ENCODE data around the gene FAM3D. TPM values are rescaled to one million over a fixed set of nuclear protein-coding genes. Genes with fewer than 3 reads are reported as not detected.
"Not testable (repeated sequence)": the region's sequence is repeated elsewhere in the genome, so short reads cannot be mapped to it uniquely, and the experiment has no call there.

The FAM3D gene
- total and polyA plus RNA-seq, 12 donors = 0.06 to 0.40 (median 0.22) TPM; not detected in 8

DNA sequence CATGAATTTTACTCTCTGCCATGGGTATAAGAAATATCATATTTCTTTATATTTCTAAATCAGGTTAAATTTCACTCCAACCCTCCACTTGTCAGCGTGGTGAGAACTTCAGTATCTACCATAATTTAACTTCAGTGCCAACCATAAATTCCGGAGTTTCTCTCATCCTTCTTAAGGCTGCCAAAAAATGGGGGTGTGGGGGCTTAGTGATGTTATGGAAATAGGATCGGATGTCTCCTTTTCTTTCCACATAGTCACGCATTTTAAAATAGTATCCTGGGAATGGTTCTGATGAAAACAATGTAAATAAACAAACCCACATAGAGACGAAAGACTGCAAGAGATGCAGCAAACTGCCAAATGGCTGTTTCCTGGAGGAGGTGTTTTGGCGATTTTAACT lies 12.9 kb upstream of the FAM3D start:
- intact Hi-C loops (cut with DNase I) = no loop called here
- no peak overlapping the region for H3K27ac ChIP-seq
- no peaks in the 10 kb centered on the region for H3K36me3 ChIP-seq (replicated peaks in 1 of 2)
- H3K4me1 ChIP-seq (replicated peaks in 1 of 2) = no peaks in the 10 kb centered on the region
- no peak for DNase-seq
- H3K4me3 ChIP-seq = no peak overlapping the region
- no peaks in the 10 kb centered on the region for H3K27me3 ChIP-seq
- TF ChIP-seq, protein P1, sequence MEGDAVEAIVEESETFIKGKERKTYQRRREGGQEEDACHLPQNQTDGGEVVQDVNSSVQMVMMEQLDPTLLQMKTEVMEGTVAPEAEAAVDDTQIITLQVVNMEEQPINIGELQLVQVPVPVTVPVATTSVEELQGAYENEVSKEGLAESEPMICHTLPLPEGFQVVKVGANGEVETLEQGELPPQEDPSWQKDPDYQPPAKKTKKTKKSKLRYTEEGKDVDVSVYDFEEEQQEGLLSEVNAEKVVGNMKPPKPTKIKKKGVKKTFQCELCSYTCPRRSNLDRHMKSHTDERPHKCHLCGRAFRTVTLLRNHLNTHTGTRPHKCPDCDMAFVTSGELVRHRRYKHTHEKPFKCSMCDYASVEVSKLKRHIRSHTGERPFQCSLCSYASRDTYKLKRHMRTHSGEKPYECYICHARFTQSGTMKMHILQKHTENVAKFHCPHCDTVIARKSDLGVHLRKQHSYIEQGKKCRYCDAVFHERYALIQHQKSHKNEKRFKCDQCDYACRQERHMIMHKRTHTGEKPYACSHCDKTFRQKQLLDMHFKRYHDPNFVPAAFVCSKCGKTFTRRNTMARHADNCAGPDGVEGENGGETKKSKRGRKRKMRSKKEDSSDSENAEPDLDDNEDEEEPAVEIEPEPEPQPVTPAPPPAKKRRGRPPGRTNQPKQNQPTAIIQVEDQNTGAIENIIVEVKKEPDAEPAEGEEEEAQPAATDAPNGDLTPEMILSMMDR (IDR thresholded peaks at IDR 0.05) = no peak
- no peak for TF ChIP-seq POLR2A (IDR thresholded peaks at IDR 0.05)
- WGBS, 4 donors = 52 to 62% (median 55%) methylated on average over 6 of the region's 6 CpGs
- no peaks in the 10 kb centered on the region for H3K9me3 ChIP-seq (replicated peaks in 1 of 3)

DNA sequence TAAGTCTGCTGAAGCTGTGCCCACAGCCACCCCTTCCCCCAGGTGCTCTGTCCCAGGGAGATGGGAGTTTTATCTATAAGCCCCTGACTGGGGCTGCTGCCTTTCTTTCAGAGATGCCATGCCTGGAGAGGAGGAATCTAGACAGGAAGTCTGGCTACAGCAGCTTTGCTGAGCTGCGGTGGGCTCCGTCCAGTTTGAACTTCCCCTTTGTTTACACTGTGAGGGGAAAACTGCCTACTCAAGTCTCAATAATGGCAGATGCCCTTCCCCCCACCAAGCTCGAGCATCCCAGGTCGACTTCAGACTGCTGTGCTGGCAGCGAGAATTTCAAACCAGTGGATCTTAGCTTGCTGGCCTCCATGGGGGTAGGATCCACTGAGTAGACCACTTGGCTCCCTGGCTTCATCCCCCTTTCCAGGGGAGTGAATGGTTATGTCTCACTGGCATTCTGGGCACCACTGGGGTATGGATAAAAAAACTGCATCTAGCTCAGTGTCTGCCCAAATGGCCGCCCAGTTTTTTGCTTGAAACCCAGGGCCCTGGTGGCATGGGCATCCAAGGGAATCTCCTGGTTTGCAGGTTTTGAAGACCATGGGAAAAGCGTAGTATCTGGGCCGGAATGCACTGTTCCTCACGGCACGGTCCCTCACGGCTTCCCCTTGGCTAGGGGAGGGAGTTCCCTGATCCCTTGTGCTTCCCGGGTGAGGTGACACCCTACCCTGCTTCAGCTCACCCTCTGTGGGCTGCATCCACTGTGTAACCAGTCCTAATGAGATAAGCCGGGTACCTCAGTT lies 11.8 kb upstream of the FAM3D start:
- H3K27ac ChIP-seq; H3K27me3 ChIP-seq; H3K36me3 ChIP-seq (replicated peaks in 1 of 2); H3K9me3 ChIP-seq (replicated peaks in 1 of 3); intact Hi-C loops (cut with DNase I); H3K4me1 ChIP-seq (replicated peaks in 1 of 2); H3K4me3 ChIP-seq: not testable (repeated sequence)
- 59 to 77% (median 66%) methylated on average over 8 to 13 of the region's 13 CpGs for WGBS, 4 donors
- DNase-seq = peak in 2 of 7 donors; percentile 6 to 24

DNA sequence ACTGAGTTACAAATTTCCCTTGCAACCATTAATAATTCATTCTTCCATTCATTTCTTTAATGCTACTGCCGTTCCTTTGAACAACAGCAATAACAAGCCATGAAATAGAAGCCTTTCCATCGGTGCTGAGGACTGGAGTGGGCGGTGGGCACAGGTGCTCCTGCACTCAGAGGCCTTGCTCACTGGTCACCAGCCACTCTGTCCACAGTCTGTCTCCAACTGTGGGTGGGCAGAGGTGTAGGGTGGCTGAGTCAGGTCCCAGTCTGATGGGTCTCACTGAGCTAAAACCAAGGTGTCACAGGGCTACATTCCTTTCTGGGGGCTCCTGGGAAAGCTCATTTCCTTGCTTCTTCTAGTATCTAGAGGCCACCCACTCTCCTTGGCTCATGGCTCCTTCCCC lies 6.3 kb upstream of the FAM3D start:
- 77 to 89% (median 85%) methylated on average over 3 of the region's 3 CpGs for WGBS, 4 donors
- H3K9me3 ChIP-seq (replicated peaks in 1 of 3) = no peaks in the 10 kb centered on the region
- TF ChIP-seq POLR2A (IDR thresholded peaks at IDR 0.05) = no peak
- TF ChIP-seq, protein P1 (IDR thresholded peaks at IDR 0.05) = no peak
- no peaks in the 10 kb centered on the region for H3K27me3 ChIP-seq
- H3K36me3 ChIP-seq (replicated peaks in 1 of 2) = no peaks in the 10 kb centered on the region
- peak in 1 of 7 donors; percentile 4 for DNase-seq
- intact Hi-C loops (cut with DNase I) = no loop called here
- no peaks in the 10 kb centered on the region for H3K4me1 ChIP-seq (replicated peaks in 1 of 2)
- H3K27ac ChIP-seq = no peak overlapping the region
- no peak overlapping the region for H3K4me3 ChIP-seq

DNA sequence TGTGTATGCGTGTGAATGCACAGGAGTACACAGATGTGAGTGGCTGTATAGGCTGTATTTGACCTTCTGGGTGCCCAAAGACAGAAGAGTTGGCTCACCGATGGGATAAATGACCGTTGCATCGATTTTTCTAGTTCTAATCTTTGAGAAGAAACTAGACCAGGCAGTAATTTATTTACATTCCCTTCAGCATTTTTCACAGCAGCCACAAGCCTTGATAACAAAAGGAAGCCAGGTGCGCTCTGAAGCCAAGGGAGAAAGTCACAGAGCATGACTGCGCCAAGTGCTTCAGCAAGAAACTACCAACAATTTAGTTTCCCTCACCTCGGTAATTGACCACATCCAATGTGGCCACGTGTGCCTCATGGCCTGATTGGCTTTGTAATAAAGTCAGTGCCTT lies 5.9 kb upstream of the FAM3D start:
- TF ChIP-seq, protein P1 (IDR thresholded peaks at IDR 0.05) = no peak
- no peak for TF ChIP-seq POLR2A (IDR thresholded peaks at IDR 0.05)
- Histone ChIP-seq H3K27ac (no peak overlapping the region), H3K9me3 (replicated peaks in 1 of 3) (no peaks in the 10 kb centered on the region), H3K27me3 (no peaks in the 10 kb centered on the region), H3K4me1 (replicated peaks in 1 of 2) (no peaks in the 10 kb centered on the region), H3K4me3 (no peak overlapping the region), H3K36me3 (replicated peaks in 1 of 2) (no peaks in the 10 kb centered on the region)
- WGBS, 4 donors = 81 to 87% (median 83%) methylated on average over 8 of the region's 8 CpGs
- intact Hi-C loops (cut with DNase I) = no loop called here
- DNase-seq = no peak

All from adrenal gland (tissue), 12 donors.